PC-9 (cell line): ENCODE data around the gene UNC5CL. TPM values are rescaled to one million over a fixed set of nuclear protein-coding genes. Genes with fewer than 3 reads are reported as not detected.
"Not testable (repeated sequence)": the region's sequence is repeated elsewhere in the genome, so short reads cannot be mapped to it uniquely, and the experiment has no call there.

Experiments
- BruUV-seq: library from RNA; stranded (reverse); fragments of 400-500 nt; replicated peaks from 2 replicates; lab custom pipeline; 2021; lab: Mats Ljungman, UMichigan
- CTCF ChIA-PET: fragments of 300-600 bp; sonication (Branson Sonifier 250); formaldehyde crosslinking; loops from one replicate; lab custom pipeline; 2022; ENCODE audit warnings: antibody characterized with exemption; lab: Charles Lee
- POLR2A ChIA-PET: fragments of 300-600 bp; sonication (Branson Sonifier 250); formaldehyde crosslinking; loops from one replicate; lab custom pipeline; 2022; ENCODE audit warnings: antibody characterized with exemption; ENCODE audit not compliant: unreplicated experiment; lab: Charles Lee
- DNase-seq, 2 experiments: peaks; one replicate each; pipeline versions ENCODE4 v3.0.0 to v3.0.0-alpha.2; 2015 to 2022; ENCODE audit warnings: mixed read lengths in 1 of 2
- H2AFZ ChIP-seq: fragments of 200-600 bp; sonication (generic); 2 replicates; pipeline ENCODE4 v1.8.1; 2017; ENCODE audit warnings: antibody characterized with exemption
- H3F3A ChIP-seq: fragments of 200-600 bp; sonication (generic); 2 replicates; pipeline ENCODE4 v1.8.1; 2017; ENCODE audit warnings: antibody characterized with exemption, mild to moderate bottlenecking, low read depth; ENCODE audit not compliant: insufficient read depth
- H3K27ac ChIP-seq: fragments of 200-600 bp; sonication (generic); 2 replicates; pipeline ENCODE4 v1.6.1; 2016; ENCODE audit warnings: mixed run types
- H3K27me3 ChIP-seq: fragments of 200-600 bp; sonication (generic); 2 replicates; pipeline ENCODE4 v1.6.1; 2016; ENCODE audit warnings: low read depth, mixed run types; ENCODE audit not compliant: insufficient read depth
- H3K36me3 ChIP-seq: fragments of 200-600 bp; sonication (generic); 2 replicates; pipeline ENCODE4 v1.6.1; 2016; ENCODE audit warnings: low read depth, mixed run types
- H3K4me1 ChIP-seq: fragments of 200-600 bp; sonication (generic); replicated peaks from 2 replicates; pipeline ENCODE4 v1.6.1; 2016; ENCODE audit warnings: mixed run types; ENCODE audit not compliant: insufficient read depth
- H3K4me2 ChIP-seq: fragments of 200-600 bp; sonication (generic); 2 replicates; pipeline ENCODE4 v1.6.1; 2017; ENCODE audit warnings: mixed run types
- H3K4me3 ChIP-seq: fragments of 200-600 bp; sonication (generic); 2 replicates; pipeline ENCODE4 v1.6.1; 2016; ENCODE audit warnings: mixed run types
- H3K79me2 ChIP-seq: fragments of 200-600 bp; sonication (generic); 2 replicates; pipeline ENCODE4 v1.6.1; 2017; ENCODE audit warnings: low read depth, mixed run types
- H3K9me2 ChIP-seq: fragments of 200-600 bp; sonication (generic); 2 replicates; pipeline ENCODE4 v1.8.1; 2017; ENCODE audit warnings: mild to moderate bottlenecking; ENCODE audit not compliant: insufficient read depth
- H3K9me3 ChIP-seq: fragments of 200-600 bp; sonication (generic); 2 replicates; pipeline ENCODE4 v1.8.1; 2016; ENCODE audit warnings: low read depth; ENCODE audit not compliant: insufficient read depth
- H4K20me1 ChIP-seq: fragments of 200-600 bp; sonication (generic); 2 replicates; pipeline ENCODE4 v1.8.1; 2017; ENCODE audit not compliant: insufficient read depth
- EZH2 ChIP-seq: fragments of 200-600 bp; sonication (generic); IDR thresholded peaks from 2 replicates; pipeline ENCODE4 v1.8.0; 2017; ENCODE audit warnings: antibody characterized with exemption, low read depth
- intact Hi-C: fragments of 100-400 bp; cut with micrococcal nuclease; formaldehyde crosslinking; loops from one replicate; pipeline ENCODE4 v1.10.0; 2022; ENCODE audit not compliant: unreplicated experiment
- total RNA-seq: library from RNA; stranded (reverse); gene quantifications from 2 replicates; pipeline ENCODE4 v1.2.3, GENCODE V29; 2021
- TF ChIP-seq, protein P1 (sequence below): fragments of 200-600 bp; sonication (generic); conservative IDR thresholded peaks from 2 replicates; pipeline ENCODE4 v1.6.1; 2017; ENCODE audit warnings: mixed run types, antibody characterized with exemption, mild to moderate bottlenecking, moderate library complexity

Gene UNC5CL
- total RNA-seq, 1 experiment from 2014 or later = 1.7 TPM

DNA sequence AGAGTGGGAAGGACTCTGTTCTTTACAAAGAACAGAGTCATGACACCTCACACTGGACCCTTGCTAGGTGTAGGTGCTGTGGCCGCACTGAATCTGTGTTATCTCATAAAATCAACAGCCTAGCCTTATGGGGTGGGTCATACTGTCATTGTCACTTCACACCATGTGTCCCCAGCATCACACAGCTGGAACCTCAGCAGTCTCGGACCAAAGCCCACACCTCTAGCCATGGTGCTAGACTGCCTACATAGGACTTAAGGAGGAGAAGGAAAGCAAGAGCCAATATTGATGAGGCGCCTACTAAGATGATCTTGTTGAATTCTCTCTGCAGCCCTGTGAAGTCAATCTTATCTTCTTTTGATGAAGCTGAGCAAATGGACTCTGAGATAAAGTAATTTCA, 31.0 kb downstream of the UNC5CL start:
- H3K27me3 ChIP-seq = peaks cover 13% of the 10 kb centered on the region; the same call in 1 of the 2 replicates
- H3K4me3 ChIP-seq = no peak overlapping the region
- DNase-seq = no peak
- no peak overlapping the region for H2AFZ ChIP-seq
- H3K4me2 ChIP-seq = no peak overlapping the region
- H4K20me1 ChIP-seq = no peaks in the 10 kb centered on the region
- intact Hi-C loops = loop anchor here (5.0 kb wide), 1 partner anchor 111 kb away; no protein-coding TSS in a partner anchor
- no peaks in the 10 kb centered on the region for H3K79me2 ChIP-seq
- no peaks in the 10 kb centered on the region for H3K9me3 ChIP-seq
- H3F3A ChIP-seq = no peaks in the 10 kb centered on the region
- H3K27ac ChIP-seq = no peak overlapping the region
- no peaks in the 10 kb centered on the region for H3K36me3 ChIP-seq
- POLR2A ChIA-PET = no interaction called here
- CTCF ChIA-PET = no interaction called here
- BruUV-seq = no TSS peak
- no peaks in the 10 kb centered on the region for H3K4me1 ChIP-seq
- TF ChIP-seq, protein P1, sequence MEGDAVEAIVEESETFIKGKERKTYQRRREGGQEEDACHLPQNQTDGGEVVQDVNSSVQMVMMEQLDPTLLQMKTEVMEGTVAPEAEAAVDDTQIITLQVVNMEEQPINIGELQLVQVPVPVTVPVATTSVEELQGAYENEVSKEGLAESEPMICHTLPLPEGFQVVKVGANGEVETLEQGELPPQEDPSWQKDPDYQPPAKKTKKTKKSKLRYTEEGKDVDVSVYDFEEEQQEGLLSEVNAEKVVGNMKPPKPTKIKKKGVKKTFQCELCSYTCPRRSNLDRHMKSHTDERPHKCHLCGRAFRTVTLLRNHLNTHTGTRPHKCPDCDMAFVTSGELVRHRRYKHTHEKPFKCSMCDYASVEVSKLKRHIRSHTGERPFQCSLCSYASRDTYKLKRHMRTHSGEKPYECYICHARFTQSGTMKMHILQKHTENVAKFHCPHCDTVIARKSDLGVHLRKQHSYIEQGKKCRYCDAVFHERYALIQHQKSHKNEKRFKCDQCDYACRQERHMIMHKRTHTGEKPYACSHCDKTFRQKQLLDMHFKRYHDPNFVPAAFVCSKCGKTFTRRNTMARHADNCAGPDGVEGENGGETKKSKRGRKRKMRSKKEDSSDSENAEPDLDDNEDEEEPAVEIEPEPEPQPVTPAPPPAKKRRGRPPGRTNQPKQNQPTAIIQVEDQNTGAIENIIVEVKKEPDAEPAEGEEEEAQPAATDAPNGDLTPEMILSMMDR = no peak
- TF ChIP-seq EZH2 = no peak
- no peaks in the 10 kb centered on the region for H3K9me2 ChIP-seq

DNA sequence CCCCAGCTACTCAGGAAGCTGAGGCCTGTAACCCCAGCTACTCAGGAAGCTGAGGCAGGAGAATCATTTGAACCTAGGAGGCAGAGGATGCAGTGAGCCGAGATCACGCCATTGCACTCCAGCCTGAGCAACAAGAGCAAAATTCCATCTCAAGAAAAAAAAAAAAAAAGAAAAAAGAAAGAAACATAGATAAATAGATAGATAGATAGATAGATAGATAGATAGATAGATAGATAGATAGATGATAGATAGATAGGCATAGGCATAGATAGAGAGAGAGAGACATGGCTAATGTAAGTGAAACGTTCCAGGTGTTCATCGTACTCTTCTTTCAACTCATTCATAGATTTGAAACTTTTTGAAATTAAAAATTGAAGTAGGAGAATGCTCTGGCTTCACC, 32.0 kb downstream of the UNC5CL start:
- CTCF ChIA-PET = not testable (repeated sequence)

DNA sequence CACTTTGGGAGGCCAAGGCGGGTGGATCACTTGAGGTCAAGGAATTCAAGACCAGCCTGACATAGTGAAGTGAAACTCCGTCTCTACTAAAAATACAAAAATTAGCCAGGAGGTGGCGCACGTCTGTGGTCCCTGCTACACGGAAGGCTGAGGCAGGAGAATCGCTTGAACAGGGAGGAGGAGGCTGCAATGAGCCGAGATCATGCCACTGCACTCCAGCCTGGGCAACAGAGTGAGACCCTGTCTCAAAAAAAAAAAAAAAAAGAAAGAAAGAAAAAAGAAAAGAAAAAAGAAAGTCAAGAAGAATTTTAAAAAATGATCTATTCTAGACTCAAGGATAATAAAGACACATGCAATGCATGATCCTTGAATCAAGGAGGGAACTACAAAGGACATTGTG, 32.8 kb downstream of the UNC5CL start:
- H3K9me2 ChIP-seq, CTCF ChIA-PET, H3F3A ChIP-seq, H2AFZ ChIP-seq, H3K4me1 ChIP-seq, H3K4me2 ChIP-seq, H3K36me3 ChIP-seq, POLR2A ChIA-PET, H3K4me3 ChIP-seq, BruUV-seq, H3K79me2 ChIP-seq, H3K9me3 ChIP-seq, H3K27ac ChIP-seq, H4K20me1 ChIP-seq: not testable (repeated sequence)
- intact Hi-C loops = loop anchor here (5.0 kb wide), 1 partner anchor 109 kb away; no protein-coding TSS in a partner anchor
- peak; percentile 43 to 48 for DNase-seq
- TF ChIP-seq, protein P1 = peak; percentile 80
- peaks cover 13% of the 10 kb centered on the region; the same call in 1 of the 2 replicates for H3K27me3 ChIP-seq

More for the DNA sequence above, 32.0 kb downstream of the UNC5CL start:
- H3K79me2 ChIP-seq, DNase-seq, BruUV-seq, H3K9me2 ChIP-seq, H2AFZ ChIP-seq, H3K36me3 ChIP-seq, H3F3A ChIP-seq, H4K20me1 ChIP-seq, H3K4me3 ChIP-seq, H3K4me2 ChIP-seq, H3K9me3 ChIP-seq, H3K27ac ChIP-seq, H3K4me1 ChIP-seq, POLR2A ChIA-PET: not testable (repeated sequence)
- intact Hi-C loops = loop anchor here (5.0 kb wide), 1 partner anchor 110 kb away; no protein-coding TSS in a partner anchor
- peaks cover 13% of the 10 kb centered on the region; the same call in 1 of the 2 replicates for H3K27me3 ChIP-seq

DNA sequence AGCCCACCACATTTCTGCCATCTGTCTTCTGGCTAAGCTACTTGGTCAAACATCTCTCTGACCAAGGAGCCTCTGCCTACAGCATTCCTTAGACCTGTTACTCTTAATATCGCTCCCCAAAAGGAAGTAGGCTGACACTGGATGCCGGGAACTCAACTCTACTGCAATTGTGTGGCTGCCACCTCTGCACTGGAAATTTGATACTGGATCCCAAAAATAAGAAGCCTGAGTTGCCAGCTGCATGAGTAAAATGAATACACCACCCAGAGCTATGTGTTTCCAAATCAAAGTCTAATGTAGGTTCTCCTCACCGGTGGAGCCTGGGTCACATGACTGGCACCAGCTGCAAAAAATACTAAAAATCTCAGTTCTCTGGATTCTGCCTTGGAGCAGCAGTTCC, 36.9 kb downstream of the UNC5CL start:
- intact Hi-C loops = no loop called here
- Histone ChIP-seq H3F3A (peaks cover 10% of the 10 kb centered on the region), H3K4me3 (no peak overlapping the region), H3K36me3 (no peaks in the 10 kb centered on the region), H4K20me1 (no peaks in the 10 kb centered on the region), H3K9me2 (no peaks in the 10 kb centered on the region), H3K4me1 (peaks cover 13% of the 10 kb centered on the region), H3K4me2 (no peak overlapping the region), H3K27me3 (peaks cover 4% of the 10 kb centered on the region; the same call in 1 of the 2 replicates), H3K9me3 (no peaks in the 10 kb centered on the region), H2AFZ (no peak overlapping the region), H3K27ac (no peak overlapping the region), H3K79me2 (no peaks in the 10 kb centered on the region)
- CTCF ChIA-PET = no interaction called here
- no peak for TF ChIP-seq EZH2
- TF ChIP-seq, protein P1 = no peak
- POLR2A ChIA-PET = no interaction called here
- BruUV-seq = no TSS peak
- DNase-seq = no peak
